ENCODE data around the gene PSMB2.

PSMB2 gene

DNA sequence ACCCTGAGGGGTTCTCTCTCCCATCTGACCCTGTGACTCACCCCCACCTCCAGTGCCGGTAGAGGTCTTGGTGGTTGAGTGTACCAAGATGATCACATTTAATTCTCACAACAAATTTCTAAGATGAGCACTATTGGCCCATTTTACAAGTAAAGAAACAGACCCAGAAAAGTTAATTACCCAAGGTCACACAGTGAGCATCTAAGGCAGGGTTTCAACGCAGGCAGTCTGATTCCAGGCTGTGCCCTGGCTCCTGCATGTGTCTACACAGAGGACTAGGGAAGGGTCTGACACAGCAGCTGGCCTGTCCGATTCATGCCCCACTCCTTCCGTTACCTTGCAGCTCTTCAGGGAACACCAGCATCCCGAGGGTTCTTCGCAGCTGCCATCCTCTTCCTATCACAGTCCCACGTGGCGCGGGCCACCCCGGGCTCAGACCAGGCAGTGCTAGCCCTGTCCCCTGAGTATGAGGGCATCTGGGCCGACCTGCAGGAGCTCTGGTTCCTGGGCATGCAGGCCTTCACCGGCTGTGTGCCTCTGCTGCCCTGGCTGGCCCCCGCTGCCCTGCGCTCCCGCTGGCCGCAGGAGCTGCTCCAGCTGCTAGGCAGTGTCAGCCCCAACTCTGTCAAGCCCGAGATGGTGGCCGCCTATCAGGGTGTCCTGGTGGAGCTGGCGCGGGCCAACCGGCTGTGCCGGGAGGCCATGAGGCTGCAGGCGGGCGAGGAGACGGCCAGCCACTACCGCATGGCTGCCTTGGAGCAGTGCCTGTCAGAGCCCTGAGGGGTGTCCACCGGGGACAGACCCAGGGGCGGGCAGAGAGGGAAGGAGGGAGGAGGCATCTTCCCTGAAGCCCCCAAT is 76.2 kb downstream of the PSMB2 start:
- Histone ChIP-seq H3K4me1 (ENCODE audit: control insufficient read depth in 1 of 2, insufficient read depth in 1 of 2, low read depth in 1 of 2, low read length in 1 of 2) (peaks cover 24 to 29% of the 10 kb centered on the region in 2 experiments), H3K27me3 (no peaks in the 10 kb centered on the region), H3K4me3 (ENCODE audit: low read depth in 1 of 2, low read length in 1 of 2) (no peak overlapping the region), H3K9me3 (no peaks in the 10 kb centered on the region), H3K27ac (peak overlapping the region; percentile 44), H3K36me3 (no peaks in the 10 kb centered on the region)
- TF ChIP-seq, protein P1, sequence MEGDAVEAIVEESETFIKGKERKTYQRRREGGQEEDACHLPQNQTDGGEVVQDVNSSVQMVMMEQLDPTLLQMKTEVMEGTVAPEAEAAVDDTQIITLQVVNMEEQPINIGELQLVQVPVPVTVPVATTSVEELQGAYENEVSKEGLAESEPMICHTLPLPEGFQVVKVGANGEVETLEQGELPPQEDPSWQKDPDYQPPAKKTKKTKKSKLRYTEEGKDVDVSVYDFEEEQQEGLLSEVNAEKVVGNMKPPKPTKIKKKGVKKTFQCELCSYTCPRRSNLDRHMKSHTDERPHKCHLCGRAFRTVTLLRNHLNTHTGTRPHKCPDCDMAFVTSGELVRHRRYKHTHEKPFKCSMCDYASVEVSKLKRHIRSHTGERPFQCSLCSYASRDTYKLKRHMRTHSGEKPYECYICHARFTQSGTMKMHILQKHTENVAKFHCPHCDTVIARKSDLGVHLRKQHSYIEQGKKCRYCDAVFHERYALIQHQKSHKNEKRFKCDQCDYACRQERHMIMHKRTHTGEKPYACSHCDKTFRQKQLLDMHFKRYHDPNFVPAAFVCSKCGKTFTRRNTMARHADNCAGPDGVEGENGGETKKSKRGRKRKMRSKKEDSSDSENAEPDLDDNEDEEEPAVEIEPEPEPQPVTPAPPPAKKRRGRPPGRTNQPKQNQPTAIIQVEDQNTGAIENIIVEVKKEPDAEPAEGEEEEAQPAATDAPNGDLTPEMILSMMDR (IDR thresholded peaks at IDR 0.05): no peak

DNA sequence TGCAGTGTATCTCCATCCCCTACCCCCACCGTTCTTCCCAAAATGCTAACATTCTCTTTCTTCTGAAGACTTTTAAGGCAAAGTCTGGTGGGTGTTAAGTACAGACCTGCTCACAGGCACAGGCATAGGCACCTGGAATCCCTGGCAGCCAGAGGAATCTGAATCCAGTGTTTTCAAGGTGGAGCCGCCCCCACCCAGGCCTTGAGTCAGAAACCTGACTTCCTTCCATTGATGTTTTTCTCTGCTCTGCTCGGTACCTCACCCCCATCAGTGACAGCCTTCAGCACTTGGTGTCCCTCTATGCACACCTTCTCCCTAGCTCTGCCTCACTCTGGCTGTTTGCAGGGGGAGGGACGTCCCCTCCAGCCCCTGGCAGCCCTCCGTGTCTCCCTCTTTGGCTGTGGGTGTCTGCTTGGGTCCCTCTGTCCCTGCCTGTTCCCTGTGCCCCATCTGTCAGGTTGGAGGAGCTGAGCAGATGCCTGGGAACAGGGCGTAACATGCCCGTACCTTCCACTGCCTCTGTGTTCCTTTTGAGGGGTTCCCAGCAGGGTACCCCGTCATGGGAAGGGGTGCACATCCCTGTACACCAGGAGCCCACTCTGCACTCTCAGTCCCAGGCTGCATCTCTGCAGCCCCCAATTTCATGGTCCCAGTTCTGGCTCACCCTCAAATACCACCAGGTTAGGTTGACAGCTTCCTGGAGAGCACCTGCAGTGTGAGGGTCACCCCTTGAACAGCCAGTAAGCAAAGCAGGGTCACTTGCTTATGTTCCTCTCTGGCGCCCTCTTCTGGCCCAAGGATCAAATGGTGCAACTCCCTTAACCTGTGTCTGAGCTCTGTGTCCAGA is 77.1 kb downstream of the PSMB2 start:
- H3K4me1 ChIP-seq (ENCODE audit: control insufficient read depth in 1 of 2, insufficient read depth in 1 of 2, low read depth in 1 of 2, low read length in 1 of 2): peaks cover 27 to 38% of the 10 kb centered on the region in 2 experiments
- H3K36me3 ChIP-seq: no peaks in the 10 kb centered on the region
- H3K27me3 ChIP-seq: no peaks in the 10 kb centered on the region
- no peak overlapping the region for H3K4me3 ChIP-seq (ENCODE audit: low read depth in 1 of 2, low read length in 1 of 2)
- no peaks in the 10 kb centered on the region for H3K9me3 ChIP-seq
- peak overlapping the region; percentile 44 for H3K27ac ChIP-seq
- TF ChIP-seq, protein P1 (IDR thresholded peaks at IDR 0.05): peak; percentile 80

- Histone ChIP-seq H3K4me1 (ENCODE audit: control insufficient read depth in 1 of 2, insufficient read depth in 1 of 2, low read depth in 1 of 2, low read length in 1 of 2) (peaks cover 38 to 48% of the 10 kb centered on the region in 2 experiments), H3K27ac (no peak overlapping the region), H3K27me3 (no peaks in the 10 kb centered on the region), H3K4me3 (ENCODE audit: low read depth in 1 of 2, low read length in 1 of 2) (no peak overlapping the region), H3K36me3 (no peaks in the 10 kb centered on the region), H3K9me3 (no peaks in the 10 kb centered on the region)
- TF ChIP-seq, protein P1 (IDR thresholded peaks at IDR 0.05): no peak
These were observed 78.2 kb downstream of the PSMB2 start for GRCh38 chr1:35563166-35563565.

DNA sequence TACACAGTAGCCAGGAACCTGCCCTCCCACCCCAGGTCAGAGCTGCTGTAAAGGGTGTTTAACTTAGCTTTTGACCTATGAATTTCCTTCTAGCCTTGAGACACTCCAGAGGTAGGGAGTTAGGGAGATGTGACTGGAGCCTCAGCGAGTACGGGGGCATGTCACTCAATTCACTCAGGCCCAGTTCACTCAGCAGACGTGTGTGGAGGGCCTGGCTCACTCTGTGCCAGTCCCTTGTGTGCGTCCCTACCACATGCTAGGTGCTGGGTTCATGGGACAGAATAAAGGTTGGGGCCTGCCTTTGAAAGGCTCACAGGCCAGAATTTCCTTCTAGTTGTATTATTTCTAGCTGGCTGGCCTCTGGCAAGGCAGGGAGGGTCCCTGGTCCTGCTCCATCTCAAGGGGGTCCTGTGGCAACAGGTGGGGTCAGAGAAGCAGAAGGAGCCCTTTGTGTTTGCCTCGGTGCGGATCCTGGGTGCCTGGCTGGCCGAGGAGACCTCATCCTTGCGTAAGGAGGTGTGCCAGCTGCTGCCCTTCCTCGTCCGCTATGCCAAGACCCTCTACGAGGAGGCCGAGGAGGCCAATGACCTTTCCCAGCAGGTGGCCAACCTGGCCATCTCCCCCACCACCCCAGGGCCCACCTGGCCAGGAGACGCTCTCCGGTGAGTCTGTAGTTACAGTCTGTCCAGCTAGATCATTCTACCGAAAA is 79.2 kb downstream of the PSMB2 start:
- H3K9me3 ChIP-seq: no peaks in the 10 kb centered on the region
- H3K4me3 ChIP-seq (ENCODE audit: low read depth in 1 of 2, low read length in 1 of 2): no peak overlapping the region
- H3K27ac ChIP-seq: no peak overlapping the region
- no peaks in the 10 kb centered on the region for H3K27me3 ChIP-seq
- no peaks in the 10 kb centered on the region for H3K36me3 ChIP-seq
- peaks cover 44 to 54% of the 10 kb centered on the region in 2 experiments for H3K4me1 ChIP-seq (ENCODE audit: control insufficient read depth in 1 of 2, insufficient read depth in 1 of 2, low read depth in 1 of 2, low read length in 1 of 2)
- TF ChIP-seq, protein P1 (IDR thresholded peaks at IDR 0.05): no peak

GRCh38 chr1:35561297-35561971 is 79.9 kb downstream of the PSMB2 start:
- Histone ChIP-seq H3K27me3 (no peaks in the 10 kb centered on the region), H3K36me3 (no peaks in the 10 kb centered on the region), H3K9me3 (no peaks in the 10 kb centered on the region), H3K4me1 (ENCODE audit: control insufficient read depth in 1 of 2, insufficient read depth in 1 of 2, low read depth in 1 of 2, low read length in 1 of 2) (peaks cover 48 to 58% of the 10 kb centered on the region in 2 experiments), H3K27ac (no peak overlapping the region), H3K4me3 (ENCODE audit: low read depth in 1 of 2, low read length in 1 of 2) (no peak overlapping the region)
- TF ChIP-seq, protein P1 (IDR thresholded peaks at IDR 0.05): no peak
